Loucy (cell line): ENCODE measurements around the gene ZNF496.

Experiments used
- EZH2phosphoT487 ChIP-seq: fragments of 200-600 bp; IDR thresholded peaks from 2 replicates; pipeline ENCODE4 v1.6.1; 2018; ENCODE audit warnings: antibody characterized with exemption, mild to moderate bottlenecking, moderate library complexity, borderline replicate concordance
- TF ChIP-seq, protein P1 (sequence below): fragments of 200-600 bp; sonication (generic); conservative IDR thresholded peaks from 2 replicates; pipeline ENCODE4 v1.5.1; 2014; ENCODE audit warnings: mild to moderate bottlenecking, antibody characterized with exemption, low read length

DNA sequence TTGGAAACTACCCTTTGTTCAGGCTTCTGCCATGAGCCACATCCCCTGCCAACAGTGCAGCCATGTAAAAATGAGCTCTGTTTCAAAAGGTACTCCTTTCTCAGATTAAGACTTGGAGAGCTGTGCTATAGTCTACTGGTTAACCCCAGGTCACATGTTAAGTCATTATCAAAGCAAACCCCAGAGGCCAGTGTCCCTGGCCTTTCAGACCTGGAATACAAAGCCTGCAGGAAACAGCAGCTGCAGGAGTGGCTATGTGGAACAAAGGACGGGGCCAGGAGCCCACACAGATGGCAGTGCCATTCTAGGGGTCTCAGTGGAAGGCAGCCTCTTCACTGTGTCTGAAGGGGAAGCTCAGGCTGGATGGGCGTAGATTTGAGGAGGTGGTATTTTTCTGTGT, 6.7 kb downstream of the ZNF496 start:
- TF ChIP-seq, protein P1, sequence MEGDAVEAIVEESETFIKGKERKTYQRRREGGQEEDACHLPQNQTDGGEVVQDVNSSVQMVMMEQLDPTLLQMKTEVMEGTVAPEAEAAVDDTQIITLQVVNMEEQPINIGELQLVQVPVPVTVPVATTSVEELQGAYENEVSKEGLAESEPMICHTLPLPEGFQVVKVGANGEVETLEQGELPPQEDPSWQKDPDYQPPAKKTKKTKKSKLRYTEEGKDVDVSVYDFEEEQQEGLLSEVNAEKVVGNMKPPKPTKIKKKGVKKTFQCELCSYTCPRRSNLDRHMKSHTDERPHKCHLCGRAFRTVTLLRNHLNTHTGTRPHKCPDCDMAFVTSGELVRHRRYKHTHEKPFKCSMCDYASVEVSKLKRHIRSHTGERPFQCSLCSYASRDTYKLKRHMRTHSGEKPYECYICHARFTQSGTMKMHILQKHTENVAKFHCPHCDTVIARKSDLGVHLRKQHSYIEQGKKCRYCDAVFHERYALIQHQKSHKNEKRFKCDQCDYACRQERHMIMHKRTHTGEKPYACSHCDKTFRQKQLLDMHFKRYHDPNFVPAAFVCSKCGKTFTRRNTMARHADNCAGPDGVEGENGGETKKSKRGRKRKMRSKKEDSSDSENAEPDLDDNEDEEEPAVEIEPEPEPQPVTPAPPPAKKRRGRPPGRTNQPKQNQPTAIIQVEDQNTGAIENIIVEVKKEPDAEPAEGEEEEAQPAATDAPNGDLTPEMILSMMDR: no peak
- no peak for TF ChIP-seq EZH2phosphoT487
